ENCODE measurements around the gene SPTLC2. TPM values are rescaled to one million over a fixed set of nuclear protein-coding genes. Genes with fewer than 3 reads are reported as not detected.

The SPTLC2 gene
- total and polyA plus RNA-seq, 2 of the 13 experiments (the other 11 are each of a cell fraction or from before 2014, with no cell fraction given) = 17.4 to 17.5 TPM

GRCh38 chr14:77498120-77498979 is 118.1 kb downstream of the SPTLC2 start, which contains the start of gene ISM2 (continued):
- 0 out of 2 replicates have a peak, but pooled peaks have one; percentile 14 for TF ChIP-seq ZHX1 (CRISPR knock-in tag; IDR thresholded peaks at IDR 0.05; ENCODE audit: low read depth)
- TF ChIP-seq U2AF2 (IDR thresholded peaks at IDR 0.05; ENCODE audit: low read depth, low read length) = no peak
- TF ChIP-seq ZBTB39 (CRISPR knock-in tag; IDR thresholded peaks at IDR 0.05) = no peak
- 0 out of 2 replicates have a peak, but pooled peaks have one; percentile 7 for TF ChIP-seq FOXP4 (CRISPR knock-in tag; IDR thresholded peaks at IDR 0.05)
- 0 out of 2 replicates have a peak, but pooled peaks have one; percentile 3 for TF ChIP-seq STAG1 (CRISPR knock-in tag; IDR thresholded peaks at IDR 0.05)
- no peak for TF ChIP-seq CHD2 (IDR thresholded peaks at IDR 0.05; ENCODE audit: low read depth, low read length)
- TF ChIP-seq KLF6 (CRISPR knock-in tag; IDR thresholded peaks at IDR 0.05) = 0 out of 2 replicates have a peak, but pooled peaks have one; percentile 87
- TF ChIP-seq ZNF790 (CRISPR knock-in tag; IDR thresholded peaks at IDR 0.05; ENCODE audit: borderline replicate concordance) = peak; percentile 58; the same call in 1 of the 2 replicates
- no peak for TF ChIP-seq PBX2 (CRISPR knock-in tag; IDR thresholded peaks at IDR 0.05)
- peak; percentile 64; the same call in 1 of the 2 replicates for TF ChIP-seq ZNF124 (CRISPR knock-in tag; IDR thresholded peaks at IDR 0.05)
- peak; percentile 76 for TF ChIP-seq MEIS2 (CRISPR knock-in tag; IDR thresholded peaks at IDR 0.05)
- 0 out of 2 replicates have a peak, but pooled peaks have one; percentile 33 for TF ChIP-seq ZNF317 (CRISPR knock-in tag; IDR thresholded peaks at IDR 0.05)
- TF ChIP-seq ZFY (CRISPR knock-in tag; IDR thresholded peaks at IDR 0.05) = peak; percentile 71
- peak; percentile 50 for TF ChIP-seq XRCC5 (optimal IDR thresholded peaks at IDR 0.05; ENCODE audit: low read length)
- peak; percentile 41; the same call in 1 of the 2 replicates for TF ChIP-seq ISL2 (CRISPR knock-in tag; IDR thresholded peaks at IDR 0.05)
- TF ChIP-seq HIC2 (CRISPR knock-in tag; IDR thresholded peaks at IDR 0.05; ENCODE audit: low read depth) = 0 out of 2 replicates have a peak, but pooled peaks have one; percentile 21
